NCI-H524 (cell line): ENCODE measurements around the gene C1RL.

Experiments
- DNase-seq, 2 experiments: peaks; one replicate each; lab custom pipeline; 2025; lab: John Stamatoyannopoulos, UW

Gene C1RL

DNA sequence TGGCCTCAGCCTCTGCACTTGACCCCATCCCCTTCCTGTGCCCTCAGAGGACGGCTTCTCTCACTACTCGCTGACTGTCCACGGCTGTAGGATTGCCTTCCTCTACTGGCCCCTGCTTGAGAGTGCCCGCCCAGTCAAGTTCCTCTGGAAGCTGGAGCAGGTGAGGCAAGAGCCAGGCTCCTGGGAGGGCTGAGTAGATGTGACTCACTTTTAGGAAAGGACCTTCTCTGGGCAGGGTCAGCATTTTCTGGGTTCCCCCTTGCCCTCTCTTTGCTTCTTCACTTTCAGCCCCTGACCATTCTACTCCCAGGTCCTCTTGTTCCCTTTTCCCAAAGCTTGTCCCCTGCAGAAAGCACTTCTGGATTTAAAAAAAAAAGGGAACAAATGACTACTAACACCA, 28.9 kb upstream of the C1RL start:
- no peak for DNase-seq

DNA sequence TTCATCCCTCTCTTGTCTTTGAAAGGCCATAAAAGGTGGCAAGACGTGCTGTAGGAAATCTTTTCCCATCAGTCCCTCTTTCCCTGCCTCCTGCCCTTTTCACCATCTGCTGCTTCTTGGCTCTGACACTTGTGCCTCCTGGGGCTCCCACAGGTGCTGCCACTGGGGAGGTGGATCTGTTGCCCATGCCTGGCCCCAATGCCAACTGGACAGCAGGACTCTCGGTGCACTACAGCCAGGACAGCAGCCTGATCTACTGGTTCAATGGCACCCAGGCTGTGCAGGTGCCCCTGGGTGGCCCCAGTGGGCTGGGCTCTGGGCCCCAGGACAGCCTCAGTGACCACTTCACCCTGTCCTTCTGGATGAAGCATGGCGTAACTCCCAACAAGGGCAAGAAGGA, 27.7 kb upstream of the C1RL start:
- no peak for DNase-seq

DNA sequence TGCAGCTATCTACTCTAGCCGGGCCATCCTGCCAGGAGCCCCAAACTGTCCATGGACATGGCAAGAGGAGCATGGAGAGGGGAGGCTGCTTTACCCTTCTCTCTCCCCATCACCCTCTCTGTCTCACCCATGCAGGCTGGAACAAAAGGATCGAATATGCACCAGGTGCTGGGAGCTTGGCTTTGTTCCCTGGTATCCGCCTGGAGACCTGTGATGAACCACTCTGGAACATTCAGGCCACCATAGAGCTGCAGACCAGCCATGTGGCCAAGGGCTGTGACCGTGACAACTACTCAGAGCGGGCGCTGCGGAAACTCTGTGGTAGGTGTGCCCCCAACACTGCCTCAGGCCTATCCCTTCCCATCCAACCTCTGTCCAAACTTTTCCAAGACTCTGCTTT, 27.1 kb upstream of the C1RL start:
- no peak for DNase-seq

DNA sequence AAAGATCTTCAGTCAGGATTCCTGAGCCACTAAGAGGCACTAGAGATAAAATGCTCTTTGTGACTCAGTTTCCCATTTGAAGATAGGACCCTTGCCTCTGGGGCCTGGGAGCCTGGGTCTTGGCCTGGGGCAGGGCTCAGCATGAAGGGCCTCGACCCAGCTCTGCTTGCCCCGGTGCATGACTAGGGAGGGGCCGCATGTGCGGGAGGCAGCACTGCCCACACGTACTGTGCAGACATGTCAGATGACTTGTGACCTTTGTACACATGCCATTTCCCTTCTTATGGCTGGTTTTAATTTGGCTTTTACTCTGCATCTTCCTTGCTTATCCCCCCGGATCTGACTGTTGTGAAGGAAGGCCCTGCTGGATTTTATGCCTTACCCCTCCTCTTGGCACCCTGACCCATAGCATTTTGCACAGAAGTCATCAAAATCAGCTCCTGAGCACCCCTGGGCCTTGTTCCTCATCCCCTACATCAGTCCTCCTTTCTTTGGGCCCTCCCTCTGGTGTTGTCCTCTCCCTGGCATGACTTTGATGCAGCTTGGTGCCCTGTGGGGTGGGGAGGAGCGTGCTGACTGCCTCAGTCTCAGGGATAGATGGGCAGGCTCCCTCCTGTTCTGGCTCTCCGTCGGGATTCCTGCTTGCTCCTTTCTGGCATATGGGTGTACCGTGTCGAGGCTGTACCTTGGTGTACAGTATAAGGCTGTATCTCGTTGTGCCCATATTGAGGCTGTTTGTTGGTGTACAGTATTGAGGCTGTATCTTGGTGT, 25.6 kb upstream of the C1RL start:
- no peak for DNase-seq

DNA sequence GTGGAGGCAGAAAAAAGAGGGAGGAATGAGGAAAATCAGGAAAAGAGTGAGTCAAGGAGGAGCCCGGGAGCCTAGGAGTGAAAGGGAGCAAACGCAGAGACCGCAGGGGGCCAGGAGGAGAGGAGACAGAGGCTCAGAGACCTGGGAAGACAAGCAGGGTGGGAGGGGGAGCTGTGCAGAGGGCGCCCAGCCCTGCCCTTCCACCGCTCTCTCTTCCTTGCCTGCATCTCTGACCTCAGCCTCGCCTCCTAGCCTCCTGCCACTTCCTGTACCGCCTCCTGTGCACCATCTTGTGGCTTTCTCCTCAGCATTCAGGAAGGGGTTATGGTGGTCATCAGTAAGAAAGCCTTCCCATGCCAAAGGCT, 22.5 kb upstream of the C1RL start:
- DNase-seq = no peak

DNA sequence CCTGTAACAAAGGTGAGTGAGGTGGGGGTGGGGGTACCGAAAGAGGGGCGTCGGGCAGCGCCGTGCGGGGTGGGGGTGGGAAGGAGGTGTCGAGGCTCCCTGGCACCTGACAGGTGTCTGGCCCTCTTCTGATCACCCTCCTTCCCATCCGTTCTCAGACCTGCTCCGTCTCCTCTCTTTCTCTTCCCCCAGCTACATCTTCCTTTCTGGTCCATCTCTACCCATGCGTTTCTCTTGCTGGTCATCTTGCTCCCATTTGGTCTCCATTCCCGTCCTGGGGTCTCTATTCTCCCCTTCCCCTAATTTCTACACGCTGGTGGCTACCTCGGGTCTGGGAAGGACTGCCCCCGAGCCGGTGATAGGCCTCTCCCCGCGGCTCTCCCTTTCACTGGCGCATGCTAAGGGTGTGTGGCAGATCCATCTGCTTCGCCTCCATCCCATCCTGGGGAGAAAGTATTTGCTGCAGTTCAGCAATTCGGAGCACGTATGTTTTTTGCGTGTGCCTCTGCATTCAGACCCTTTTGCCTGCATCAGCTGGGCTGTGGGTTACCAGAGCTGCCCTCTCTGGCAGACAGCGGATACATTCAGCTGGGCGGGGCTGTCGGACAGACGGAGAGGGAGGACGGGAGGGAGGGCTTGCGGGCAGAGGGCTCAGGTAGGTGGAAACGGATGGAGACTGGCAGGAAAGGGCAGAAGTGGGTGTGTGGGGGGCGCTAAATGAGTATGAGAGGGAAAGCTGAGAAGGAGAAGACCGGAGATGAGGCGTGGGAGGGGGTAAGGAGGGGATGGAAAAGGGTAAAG, 21.9 kb upstream of the C1RL start:
- DNase-seq = peak; percentile 39 to 75

DNA sequence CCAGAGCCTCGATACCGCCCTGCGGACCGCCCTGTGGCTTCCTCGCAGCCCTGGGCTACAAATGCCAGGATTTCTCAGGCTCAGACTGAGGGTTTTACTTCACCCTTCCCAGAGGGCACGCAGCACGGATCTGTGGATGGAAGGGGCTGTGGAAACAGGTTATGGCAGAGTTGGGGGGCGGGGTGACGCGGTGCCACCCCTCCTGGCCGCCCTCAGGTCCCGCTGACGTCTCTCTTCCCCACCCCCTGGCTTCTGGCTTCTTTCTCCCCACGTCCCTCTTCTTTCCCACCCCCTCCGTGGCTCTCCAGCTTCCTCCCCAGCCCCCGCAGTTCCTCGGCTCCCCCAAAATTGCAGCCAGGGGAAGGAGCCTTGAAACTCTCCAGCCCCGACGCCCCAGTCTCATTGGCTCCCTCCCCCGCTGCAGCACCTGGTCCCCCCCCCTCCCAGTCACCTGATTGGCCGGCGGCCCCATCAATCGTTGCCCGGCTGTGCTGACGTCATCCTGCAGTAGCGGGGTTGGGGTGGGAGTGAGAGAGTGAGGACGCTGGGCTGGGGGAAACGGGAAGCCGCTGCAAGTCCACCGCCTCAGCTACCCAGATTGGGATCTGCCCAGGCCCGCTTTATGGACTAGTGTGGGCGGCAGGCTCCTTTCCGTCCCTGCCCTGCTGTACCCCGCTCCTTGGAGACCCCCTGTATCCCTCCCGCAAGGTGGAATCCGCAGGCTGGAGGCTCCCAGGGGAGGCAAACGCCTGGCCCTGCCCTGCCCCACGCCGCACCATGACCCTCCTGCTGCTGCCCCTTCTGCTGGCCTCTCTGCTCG, 21.1 kb upstream of the C1RL start, which contains the start of gene CLSTN3:
Gene CLSTN3, plus strand, starts transcription at position 500 of the 820 bp plus-strand sequence. Its CDS starts 278 bp downstream, at position 778.
- peak; percentile 50 to 73 for DNase-seq

DNA sequence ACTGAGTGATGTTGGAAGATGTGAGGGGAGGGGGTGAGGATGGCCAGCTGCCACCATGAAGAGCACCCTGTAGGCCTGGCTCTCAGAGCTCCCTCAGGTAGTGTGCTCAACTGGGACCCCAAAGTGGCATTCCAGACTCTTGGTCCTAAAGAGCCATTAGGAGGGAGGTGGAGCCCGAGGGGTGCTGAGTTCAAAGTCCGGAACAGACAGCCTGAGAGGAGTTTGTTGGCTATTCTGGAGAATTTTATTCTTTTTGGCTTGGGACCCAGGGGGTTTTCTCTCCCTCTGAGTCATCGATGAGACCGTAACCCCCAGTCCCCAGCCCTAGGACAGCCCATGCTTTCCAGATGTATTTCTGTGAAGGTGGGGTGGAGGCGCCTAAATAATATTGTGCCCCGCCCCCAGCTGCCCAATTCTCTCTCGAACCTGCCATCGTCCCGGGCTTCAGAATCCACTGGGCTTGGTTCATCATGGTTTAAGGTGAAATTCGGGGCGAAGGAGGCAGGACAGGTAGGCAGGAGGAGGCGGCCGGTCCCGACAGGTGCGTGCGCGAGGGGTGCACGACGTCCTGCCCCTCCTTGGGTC, 20.4 kb upstream of the C1RL start:
- DNase-seq = no peak

DNA sequence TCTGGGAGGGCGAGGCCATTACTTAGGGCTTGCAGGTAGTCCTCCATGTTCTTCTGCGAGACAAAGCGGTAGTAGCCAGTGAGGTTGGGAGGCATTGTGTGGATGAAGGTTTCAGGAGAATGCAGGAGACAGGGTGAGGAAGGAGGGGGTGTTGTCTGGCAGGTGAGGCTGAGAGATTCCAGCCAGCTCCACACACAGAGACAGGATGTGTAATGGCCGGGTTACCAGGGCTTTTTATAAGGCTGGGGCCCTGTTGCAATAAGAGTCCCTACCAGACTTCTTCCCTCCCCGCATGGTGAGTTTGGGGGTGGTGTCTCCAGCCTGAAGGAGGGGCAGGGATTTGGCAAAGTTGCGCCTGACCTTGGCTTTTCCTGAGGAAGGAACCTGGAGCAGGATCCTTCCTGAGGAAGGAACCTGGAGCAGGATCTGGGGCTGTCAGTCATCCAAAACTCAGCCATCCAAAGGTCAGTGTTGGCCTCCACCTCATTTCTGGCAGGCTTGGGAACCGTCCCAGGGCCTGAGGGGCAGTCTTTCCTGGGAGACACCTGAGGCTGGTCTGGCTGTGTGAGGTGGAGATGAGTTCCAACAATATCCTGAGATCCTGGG, 19.8 kb upstream of the C1RL start, which contains the start of gene RBP5:
Gene RBP5, minus strand, starts transcription at position 209 of the 606 bp plus-strand sequence. Its CDS starts 114 bp downstream, at position 95.
- no peak for DNase-seq

DNA sequence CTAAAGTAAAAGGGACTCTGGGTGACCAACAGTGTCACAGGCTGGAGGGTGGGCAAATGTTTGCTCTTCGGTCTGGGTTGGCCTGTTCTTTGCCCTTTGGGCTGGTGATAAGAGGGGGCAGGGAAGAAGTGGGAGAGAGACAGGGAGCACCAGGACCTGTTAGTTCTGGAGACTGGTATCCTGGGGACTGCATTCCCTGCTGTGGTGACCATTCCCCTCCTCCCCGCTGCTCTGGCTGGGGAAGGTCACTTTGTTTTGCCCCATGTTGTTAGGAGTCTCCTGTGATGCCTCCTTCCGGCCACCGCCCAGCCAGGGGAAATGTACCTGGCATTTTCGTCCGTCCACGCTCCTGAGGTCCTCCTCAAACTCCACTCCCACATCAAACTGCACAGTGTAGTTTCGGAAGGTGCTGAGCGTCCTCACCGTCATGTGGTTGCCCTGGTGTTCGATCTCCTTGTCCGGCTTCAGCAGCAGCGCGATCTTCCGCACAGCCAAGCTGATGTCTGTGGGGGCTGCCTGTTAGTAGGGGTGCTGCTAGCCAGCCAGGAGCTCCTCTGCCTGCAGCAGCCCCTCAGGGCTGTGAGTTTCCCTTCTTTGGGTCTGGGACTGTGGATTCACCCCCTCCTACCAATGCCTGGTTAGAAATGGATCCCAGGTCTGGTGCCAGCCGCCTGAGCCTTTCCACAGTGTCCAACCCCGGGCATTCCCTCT, 19.1 kb upstream of the C1RL start:
- DNase-seq = no peak

DNA sequence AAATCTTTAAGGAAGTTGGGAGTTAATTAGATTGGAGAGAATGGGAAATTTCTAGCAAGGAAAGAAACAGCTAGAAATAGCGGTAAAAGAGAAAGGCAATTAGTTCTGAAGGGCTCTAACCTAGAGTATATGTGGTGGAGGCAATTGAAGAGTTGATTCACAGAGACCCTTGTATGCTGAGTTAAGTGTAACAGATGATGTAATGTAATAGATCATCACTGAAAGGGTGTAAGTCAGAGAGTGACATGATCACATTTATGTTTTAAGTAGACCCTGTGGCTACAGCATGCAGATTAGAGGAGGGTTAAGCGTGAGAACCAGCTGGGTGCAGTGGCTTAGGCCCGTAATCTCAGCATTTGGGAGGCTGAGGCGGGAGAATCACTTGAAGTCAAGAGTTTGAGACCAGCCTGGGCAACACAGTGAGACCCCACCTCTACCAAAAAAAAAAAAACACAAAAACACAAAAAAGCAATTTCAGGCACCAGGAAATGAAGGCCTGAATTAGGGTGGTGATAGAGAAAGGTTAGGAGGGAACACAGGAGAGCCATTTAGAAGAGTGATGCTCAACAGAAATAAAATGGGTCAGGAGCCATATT, 16.7 kb upstream of the C1RL start:
- DNase-seq = no peak

DNA sequence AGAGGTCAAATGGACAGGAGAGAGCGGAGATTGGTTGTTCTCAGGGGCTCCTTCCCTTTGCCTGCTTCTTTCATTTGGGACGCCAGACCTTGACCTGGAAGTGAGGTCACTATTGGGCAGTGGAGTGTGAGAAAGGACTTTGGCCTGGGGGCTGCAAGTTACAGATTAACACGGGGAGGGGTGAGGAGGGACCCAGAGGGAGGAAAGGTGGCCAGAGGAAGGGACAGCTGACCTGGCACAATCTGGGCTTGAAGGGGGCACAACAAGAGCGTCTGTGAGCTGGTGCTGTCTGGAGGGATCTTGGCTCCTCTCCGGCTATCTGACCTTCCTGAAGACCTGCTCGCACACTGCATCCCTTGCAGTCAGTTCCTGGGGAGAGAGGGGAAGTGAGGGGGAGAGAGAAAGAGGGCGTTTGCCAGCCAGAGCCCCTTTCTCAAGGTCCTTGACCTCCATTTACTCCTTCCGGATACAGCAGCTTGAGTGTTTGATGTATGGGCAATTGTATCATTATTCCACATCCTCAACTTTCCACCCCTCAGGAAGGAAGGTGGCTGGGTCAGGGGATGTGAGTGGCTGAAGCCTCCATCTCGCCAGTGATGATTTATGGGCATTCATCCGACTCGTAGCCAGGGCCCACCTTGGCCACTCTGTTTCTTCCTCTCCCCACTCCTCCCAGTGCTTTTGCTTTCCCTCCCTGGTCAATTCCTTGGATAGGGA, 14.9 kb upstream of the C1RL start:
- no peak for DNase-seq

DNA sequence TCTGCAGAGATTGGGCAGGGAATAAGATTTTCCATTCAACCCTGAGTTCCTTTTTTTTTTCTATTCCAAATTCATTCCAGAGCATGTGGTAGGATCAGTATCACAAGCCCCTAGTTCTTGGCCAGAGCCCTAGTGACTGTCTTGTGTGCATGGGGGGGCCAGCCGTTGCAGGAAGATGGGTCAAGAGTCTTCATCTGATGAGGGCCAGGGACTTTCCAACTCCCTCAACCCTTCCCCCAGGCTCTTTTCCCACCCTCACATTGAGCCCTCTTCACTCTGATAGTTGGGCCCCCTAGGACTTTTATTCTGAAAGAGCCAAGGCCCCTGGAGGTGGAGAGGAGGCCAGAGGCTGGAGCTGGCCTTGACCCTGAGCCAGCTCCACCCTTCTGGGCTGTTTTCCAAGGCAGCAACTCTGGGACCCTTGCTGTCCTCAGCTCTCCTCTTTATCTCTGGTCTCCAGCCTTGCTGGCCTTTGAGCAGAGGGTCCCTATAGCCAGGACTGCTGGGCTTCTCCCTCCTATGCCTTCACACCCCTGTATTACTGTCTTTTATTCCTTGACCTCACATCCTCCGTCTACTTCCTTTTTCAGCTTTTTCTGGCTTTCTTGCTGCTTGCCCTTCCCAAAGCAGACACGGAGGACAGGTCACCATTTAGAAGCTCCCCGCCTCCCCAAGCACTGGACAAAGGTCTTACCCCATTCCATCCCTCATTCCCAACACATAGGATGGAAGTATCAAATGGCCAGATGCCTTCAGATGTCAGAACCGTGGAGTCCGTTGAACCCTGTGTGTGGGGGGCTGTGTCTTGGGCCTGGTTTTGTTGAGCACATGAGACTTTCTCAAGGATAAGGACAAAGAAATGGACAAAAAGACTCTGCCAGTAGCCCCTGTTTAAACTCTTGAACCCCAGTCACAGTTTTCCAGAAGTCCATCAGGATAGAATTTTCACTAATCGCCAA, 14.1 kb upstream of the C1RL start:
- DNase-seq = no peak

DNA sequence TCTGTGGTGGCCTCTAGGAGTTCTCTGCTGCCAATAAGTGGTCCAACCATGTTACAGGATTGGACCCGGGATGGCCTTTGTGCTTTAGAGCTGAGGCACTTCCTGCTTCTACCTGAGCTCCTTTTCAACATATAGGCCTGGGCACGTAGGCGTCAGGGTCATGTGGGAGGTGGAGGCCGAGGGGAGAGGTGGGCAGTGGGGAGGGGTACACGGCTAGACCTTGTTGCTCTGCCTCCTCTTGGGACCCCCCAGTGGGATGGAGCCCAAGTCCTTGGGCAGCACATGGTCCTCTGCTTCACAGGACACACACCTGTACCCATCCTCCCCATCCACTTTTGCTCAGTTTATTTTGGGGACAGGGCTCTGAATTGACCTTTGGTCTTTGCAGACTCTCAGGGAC, 12.3 kb upstream of the C1RL start:
- no peak for DNase-seq

DNA sequence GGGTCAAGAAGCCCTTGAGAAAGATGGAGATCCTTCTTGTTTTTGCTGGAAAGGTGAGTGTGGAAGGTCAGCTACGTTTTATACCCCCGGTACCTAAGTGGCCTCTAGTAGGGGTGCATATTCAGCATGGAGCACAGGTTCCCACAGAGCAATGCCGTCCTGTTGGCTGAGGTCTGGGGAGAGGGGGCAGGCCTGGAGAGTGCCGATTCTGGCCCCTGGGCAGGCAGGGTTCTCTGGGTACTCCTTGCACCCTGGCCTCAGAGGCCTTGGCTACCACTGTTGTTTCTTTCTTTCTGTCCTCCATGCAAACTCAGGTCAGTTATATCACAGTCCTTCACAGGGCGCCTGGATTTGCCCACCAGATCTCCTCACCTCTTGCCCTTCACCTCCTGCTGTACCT, 11.2 kb upstream of the C1RL start:
- no peak for DNase-seq

DNA sequence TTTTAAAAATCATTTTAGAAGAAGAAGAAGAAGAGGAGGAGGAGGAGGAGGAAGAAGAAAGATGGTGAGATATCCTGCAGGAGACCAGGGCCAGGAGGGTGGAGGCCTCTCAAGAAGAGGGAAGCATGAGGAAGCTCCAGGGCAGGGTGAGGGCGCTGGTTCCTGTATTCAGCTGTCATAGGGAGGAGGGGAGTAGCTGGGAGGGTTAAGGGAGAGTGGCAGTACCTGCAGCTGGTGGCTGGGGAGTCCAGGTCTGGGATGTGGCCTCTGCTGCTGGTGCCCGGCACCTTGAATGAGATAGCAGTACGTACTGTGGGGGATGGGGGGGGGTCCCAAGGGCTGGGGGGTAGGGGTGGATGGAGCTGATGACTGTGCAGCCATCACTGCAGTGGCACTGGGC, 9.9 kb upstream of the C1RL start:
- DNase-seq = no peak

DNA sequence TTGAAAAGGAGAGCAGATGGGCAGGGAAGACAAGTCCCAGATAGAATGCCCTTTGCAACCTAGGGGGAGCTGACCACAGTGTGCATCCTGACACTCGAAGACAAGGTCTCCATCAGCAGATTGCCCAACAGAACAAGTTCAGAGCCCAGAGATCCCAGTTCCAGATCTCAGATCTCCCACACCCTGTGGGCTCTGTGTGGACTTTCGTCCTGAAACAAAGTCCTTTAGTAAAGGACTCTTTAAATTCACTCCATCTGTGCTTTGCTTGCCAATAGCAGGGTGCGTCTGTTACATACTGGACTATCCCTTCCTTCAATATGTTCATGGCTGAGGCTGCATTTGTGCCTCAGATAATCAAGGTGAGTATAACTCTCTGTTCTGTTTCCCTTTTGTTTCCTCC, 8.7 kb upstream of the C1RL start:
- no peak for DNase-seq

DNA sequence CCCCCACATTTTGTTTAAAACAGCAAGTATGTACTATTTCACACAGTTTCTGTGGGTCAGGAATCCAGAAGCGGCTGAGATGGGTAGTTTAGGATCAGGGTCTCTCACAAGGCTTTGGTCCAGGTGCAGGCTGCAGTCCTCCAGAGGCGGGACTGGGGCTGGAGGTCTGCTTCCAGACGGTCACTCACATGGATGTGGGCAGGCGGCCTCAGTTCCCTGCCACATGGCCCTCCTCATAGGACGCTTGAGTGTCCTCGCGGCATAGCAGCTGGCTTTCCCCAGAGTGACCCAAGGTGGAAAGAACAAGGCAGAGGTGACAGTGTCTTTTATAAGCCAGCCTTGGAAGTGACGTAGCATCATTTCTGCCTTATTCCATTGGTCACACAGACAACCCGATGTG, 7.9 kb upstream of the C1RL start:
- DNase-seq = no peak

DNA sequence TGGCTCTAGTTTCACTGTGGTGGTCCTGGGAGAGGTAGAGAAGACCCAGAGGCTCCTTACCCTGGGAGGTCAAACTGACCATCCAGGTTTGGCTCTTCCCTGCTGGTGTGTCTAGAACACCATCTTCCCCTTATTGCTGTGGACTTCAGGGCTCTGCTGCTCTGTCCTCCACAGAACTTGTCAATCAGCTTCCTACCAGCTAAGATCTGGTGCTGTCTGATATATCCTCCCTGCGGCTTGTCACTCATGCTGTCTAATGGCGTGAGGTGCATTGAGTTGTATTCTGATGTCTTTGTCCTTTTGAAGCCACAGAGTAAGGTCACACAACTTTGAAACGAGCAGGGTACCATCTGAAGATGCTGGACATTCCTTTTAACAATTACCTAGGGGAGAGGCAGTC, 7.2 kb upstream of the C1RL start:
- DNase-seq = no peak
